ENCODE measurements around the gene ELMO3. TPM values are rescaled to one million over a fixed set of nuclear protein-coding genes. Genes with fewer than 3 reads are reported as not detected.

ELMO3 gene
- total and polyA plus RNA-seq, 2 donors (not counting 3 experiments of a cell fraction or from before 2014, with no cell fraction given): 3.9 to 5.7 TPM

DNA sequence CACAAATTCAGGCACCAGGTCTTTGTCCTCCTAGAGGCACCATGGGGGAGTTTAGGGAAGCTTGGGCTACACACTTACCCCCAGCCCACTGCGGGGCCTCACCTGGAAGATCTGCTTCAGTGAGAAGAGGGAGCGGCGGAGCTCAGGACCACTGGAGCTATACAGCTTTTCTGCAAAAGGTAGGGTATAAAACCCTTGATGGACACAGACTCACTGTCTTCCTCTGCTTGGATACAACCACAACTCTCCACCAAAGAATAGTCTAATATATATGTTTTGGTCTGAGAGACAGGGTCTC lies 39.3 kb downstream of the ELMO3 start:
- intact Hi-C loops (cut with micrococcal nuclease): no loop called here
- H3K9me3 ChIP-seq (replicated peaks; ENCODE audit: control insufficient read depth, insufficient read depth, low read length): no peaks in the 10 kb centered on the region
- no peaks in the 10 kb centered on the region for H3K27me3 ChIP-seq (ENCODE audit: control insufficient read depth in 2 of 2, insufficient read depth in 2 of 2, low read length in 2 of 2)
- H2AFZ ChIP-seq (ENCODE audit: low read depth, low read length): no peak overlapping the region
- H3K4me3 ChIP-seq (replicated peaks in 1 of 3; ENCODE audit: insufficient read depth in 1 of 3, low read depth in 1 of 3, low read length in 3 of 3): no peak overlapping the region
- peaks cover 32% of the 10 kb centered on the region for H3K79me2 ChIP-seq (ENCODE audit: control insufficient read depth, insufficient read depth, low read length)
- TF ChIP-seq POLR2A (IDR thresholded peaks at IDR 0.05; ENCODE audit: low read depth, low read length) (no peak), POLR2AphosphoS5 (IDR thresholded peaks at IDR 0.05; ENCODE audit: insufficient read depth, low read depth, low read length) (no peak), GATA2 (IDR thresholded peaks at IDR 0.05; ENCODE audit: insufficient read depth, insufficient read length, low read depth, low read length) (no peak), FOS (IDR thresholded peaks at IDR 0.05; ENCODE audit: borderline replicate concordance, insufficient read depth, low read length) (no peak), MYC (IDR thresholded peaks at IDR 0.05; ENCODE audit: low read depth, low read length) (no peak), JUN (IDR thresholded peaks at IDR 0.05; ENCODE audit: borderline replicate concordance, insufficient read depth, insufficient read length, low read depth) (no peak), EZH2 (IDR thresholded peaks at IDR 0.05; ENCODE audit: borderline replicate concordance, low read depth, low read length, severe bottlenecking) (no peak)
- TF ChIP-seq, protein P1, sequence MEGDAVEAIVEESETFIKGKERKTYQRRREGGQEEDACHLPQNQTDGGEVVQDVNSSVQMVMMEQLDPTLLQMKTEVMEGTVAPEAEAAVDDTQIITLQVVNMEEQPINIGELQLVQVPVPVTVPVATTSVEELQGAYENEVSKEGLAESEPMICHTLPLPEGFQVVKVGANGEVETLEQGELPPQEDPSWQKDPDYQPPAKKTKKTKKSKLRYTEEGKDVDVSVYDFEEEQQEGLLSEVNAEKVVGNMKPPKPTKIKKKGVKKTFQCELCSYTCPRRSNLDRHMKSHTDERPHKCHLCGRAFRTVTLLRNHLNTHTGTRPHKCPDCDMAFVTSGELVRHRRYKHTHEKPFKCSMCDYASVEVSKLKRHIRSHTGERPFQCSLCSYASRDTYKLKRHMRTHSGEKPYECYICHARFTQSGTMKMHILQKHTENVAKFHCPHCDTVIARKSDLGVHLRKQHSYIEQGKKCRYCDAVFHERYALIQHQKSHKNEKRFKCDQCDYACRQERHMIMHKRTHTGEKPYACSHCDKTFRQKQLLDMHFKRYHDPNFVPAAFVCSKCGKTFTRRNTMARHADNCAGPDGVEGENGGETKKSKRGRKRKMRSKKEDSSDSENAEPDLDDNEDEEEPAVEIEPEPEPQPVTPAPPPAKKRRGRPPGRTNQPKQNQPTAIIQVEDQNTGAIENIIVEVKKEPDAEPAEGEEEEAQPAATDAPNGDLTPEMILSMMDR (IDR thresholded peaks at IDR 0.05; ENCODE audit: extremely low read depth in 1 of 2, insufficient read depth in 1 of 2, low read depth in 1 of 2, low read length in 2 of 2): no peak
- TF ChIP-seq, protein P2, sequence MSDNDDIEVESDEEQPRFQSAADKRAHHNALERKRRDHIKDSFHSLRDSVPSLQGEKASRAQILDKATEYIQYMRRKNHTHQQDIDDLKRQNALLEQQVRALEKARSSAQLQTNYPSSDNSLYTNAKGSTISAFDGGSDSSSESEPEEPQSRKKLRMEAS (IDR thresholded peaks at IDR 0.05; ENCODE audit: insufficient read depth, insufficient read length): no peak
- CTCF ChIA-PET: interaction anchor here (2.3 kb wide), 1 partner anchor 10 kb away, joined by 7 read pairs; the partner anchor contains the start of gene FHOD1
- DNase-seq (ENCODE audit: low read depth, low spot score): no peak
- POLR2A ChIA-PET: no interaction called here
- H3K4me1 ChIP-seq (ENCODE audit: control insufficient read depth, extremely low read depth, insufficient read depth, low read length): peaks cover 25% of the 10 kb centered on the region
- BruUV-seq (replicated peaks): no TSS peak
- H4K20me1 ChIP-seq (replicated peaks; ENCODE audit: control insufficient read depth, extremely low read depth, insufficient read depth, low read length): no peaks in the 10 kb centered on the region
- H3K4me2 ChIP-seq (ENCODE audit: insufficient read depth, low read length): no peak overlapping the region
- no peak for FAIRE-seq
- no peak overlapping the region for H3K27ac ChIP-seq (ENCODE audit: insufficient read depth, low read depth, low read length)
- dilution Hi-C loops (cut with MboI; ENCODE audit: extremely low pct_ligation_motif_present, low sequenced_read_pairs): no loop called here
- no peak overlapping the region for H3K9ac ChIP-seq (replicated peaks; ENCODE audit: extremely low read depth, insufficient read depth, low read length)
- H3K36me3 ChIP-seq (ENCODE audit: control insufficient read depth in 2 of 2, extremely low read depth in 1 of 2, insufficient read depth in 2 of 2, low read length in 2 of 2): peaks cover 11 to 58% of the 10 kb centered on the region in 2 experiments
- H3K9me1 ChIP-seq (replicated peaks; ENCODE audit: control insufficient read depth, extremely low read depth, insufficient read depth, low read length): no peaks in the 10 kb centered on the region

All from endothelial cell of umbilical vein (primary cell).